Panc1 (cell line): Measurements from ENCODE around the gene FAM78A. TPM values are rescaled to one million over a fixed set of nuclear protein-coding genes. Genes with fewer than 3 reads are reported as not detected.

Experiments
- ATAC-seq: fragments of 200-7000 bp; cut with Tn5 transposase; 2 replicates; pipeline ENCODE4 v1.9.1; 2020; ENCODE audit warnings: mild to moderate bottlenecking, moderate library complexity
- BruUV-seq: library from RNA; stranded (reverse); fragments of 400-500 nt; replicated peaks from 2 replicates; lab custom pipeline; 2021; lab: Mats Ljungman, UMichigan
- CTCF ChIA-PET: fragments of 300-600 bp; sonication (Branson Sonifier 250); formaldehyde crosslinking; loops from one replicate; lab custom pipeline; 2022; ENCODE audit warnings: antibody characterized with exemption; lab: Charles Lee
- POLR2A ChIA-PET: fragments of 300-600 bp; sonication (Branson Sonifier 250); formaldehyde crosslinking; loops from one replicate; lab custom pipeline; 2022; ENCODE audit warnings: antibody characterized with exemption; lab: Charles Lee
- DNase-seq: peaks from one replicate; pipeline ENCODE4 v3.0.0-alpha.2; 2010; ENCODE audit warnings: low read depth, low spot score
- H3K27ac ChIP-seq: 2 replicates; pipeline ENCODE4 v1.5.1; 2011; ENCODE audit warnings: mild to moderate bottlenecking, low read length, inconsistent platforms
- H3K27me3 ChIP-seq: fragments of 200-500 bp; sonication (Bioruptor generic); 2 replicates; pipeline ENCODE4 v1.6.0; 2014; ENCODE audit warnings: low read length, inconsistent platforms; ENCODE audit not compliant: control insufficient read depth, insufficient read depth
- H3K36me3 ChIP-seq: fragments of 200-500 bp; sonication (Bioruptor generic); 2 replicates; pipeline ENCODE4 v1.5.1; 2014; ENCODE audit warnings: inconsistent platforms, mild to moderate bottlenecking, low read length, moderate library complexity; ENCODE audit not compliant: control insufficient read depth, insufficient read depth
- H3K4me1 ChIP-seq: 2 replicates; pipeline ENCODE4 v1.5.1; 2011; ENCODE audit warnings: inconsistent platforms, mild to moderate bottlenecking, low read length, moderate library complexity; ENCODE audit not compliant: control insufficient read depth, insufficient read depth
- H3K4me3 ChIP-seq, 2 experiments: 2 replicates each; pipeline ENCODE4 v1.5.1; 2011 to 2012; ENCODE audit warnings: low read depth in 2 of 2, low read length in 2 of 2, mild to moderate bottlenecking in 2 of 2, inconsistent platforms in 1 of 2, moderate library complexity in 1 of 2
- H3K9me3 ChIP-seq: fragments of 200-500 bp; sonication (Bioruptor generic); 2 replicates; pipeline ENCODE4 v1.5.1; 2014; ENCODE audit warnings: low read depth, mild to moderate bottlenecking, inconsistent platforms, low read length, moderate library complexity; ENCODE audit not compliant: control insufficient read depth, insufficient read depth
- POLR2AphosphoS5 ChIP-seq: IDR thresholded peaks from 2 replicates; pipeline ENCODE4 v1.6.1; 2012; ENCODE audit warnings: mild to moderate bottlenecking, low read depth, low read length, moderate library complexity
- SIN3A ChIP-seq: IDR thresholded peaks from 2 replicates; pipeline ENCODE4 v1.6.1; 2012; ENCODE audit warnings: low read depth, mild to moderate bottlenecking, low read length, moderate library complexity, borderline replicate concordance; ENCODE audit not compliant: insufficient read depth
- TCF7L2 ChIP-seq: IDR thresholded peaks from 2 replicates; pipeline ENCODE4 v1.6.1; 2011; ENCODE audit warnings: mild to moderate bottlenecking, low read depth, low read length, inconsistent platforms
- in situ Hi-C: cut with HindIII; loops from 2 replicates; pipeline ENCODE4 v1.10.0; 2016; ENCODE audit warnings: low sequenced_read_pairs, low pct_unique_long_range_greater_than_20kb
- intact Hi-C: fragments of 100-400 bp; cut with micrococcal nuclease; formaldehyde crosslinking; loops from one replicate; pipeline ENCODE4 v1.10.0; 2022; ENCODE audit not compliant: unreplicated experiment
- total RNA-seq: library from RNA; stranded (reverse); gene quantifications from one replicate; pipeline ENCODE4 v1.2.1, GENCODE V29; 2021; ENCODE audit not compliant: unreplicated experiment
- TF ChIP-seq, protein P1 (sequence below), 2 experiments: IDR thresholded peaks; 2 replicates each; pipeline ENCODE4 v1.6.1; 2011 to 2012; ENCODE audit warnings: low read depth in 2 of 2, control low read depth in 1 of 2, low read length in 1 of 2, mild to moderate bottlenecking in 1 of 2, moderate library complexity in 1 of 2; ENCODE audit not compliant: insufficient read depth in 1 of 2
- TF ChIP-seq, protein P2 (sequence below): fragments of 450-650 bp; IDR thresholded peaks from 2 replicates; pipeline ENCODE4 v1.5.1; 2017; ENCODE audit warnings: mild to moderate bottlenecking

FAM78A gene
- total RNA-seq, 1 experiment from 2014 or later, result 0.59 TPM

DNA sequence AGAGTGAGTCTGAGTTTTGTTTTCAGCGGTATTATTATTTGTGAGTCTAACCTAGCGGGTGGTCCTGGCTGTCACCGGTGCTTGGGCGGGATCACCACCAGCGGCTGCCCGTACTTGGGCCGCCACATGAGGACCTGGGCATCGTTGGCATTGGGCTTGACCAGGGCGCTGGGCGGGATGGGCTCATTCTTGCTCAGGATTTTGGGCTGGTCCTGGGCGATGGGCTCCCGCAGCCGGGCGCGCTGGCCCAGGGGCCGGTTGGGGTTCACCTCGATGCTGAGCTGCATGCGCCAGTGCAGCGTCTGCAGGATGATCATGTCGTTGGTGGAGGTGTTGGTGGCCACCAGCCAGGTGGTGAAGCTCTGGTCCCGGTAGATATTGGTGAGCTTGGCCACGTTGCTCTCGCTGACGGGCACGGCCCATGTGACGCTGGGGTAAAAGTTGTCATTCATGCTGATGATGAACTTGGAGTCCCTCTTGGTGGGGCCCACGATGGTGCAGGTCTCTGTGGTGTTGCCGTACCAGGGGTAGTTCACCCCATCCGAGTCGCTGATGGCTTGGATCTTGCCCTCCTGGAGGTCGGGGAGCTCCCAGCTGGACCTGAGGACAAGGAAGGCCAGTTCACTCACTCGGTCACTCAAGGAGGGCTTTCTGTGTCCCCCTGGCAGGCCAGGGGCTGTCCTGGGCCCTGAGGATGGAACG is 15.4 kb downstream of the FAM78A start:
- intact Hi-C loops (no loop called here), in situ Hi-C loops (no loop called here)
- DNase-seq (no peak), ATAC-seq (no peak)
- H3K27me3 ChIP-seq, result no peaks in the 10 kb centered on the region
- H3K36me3 ChIP-seq, result no peaks in the 10 kb centered on the region
- ChIA-PET CTCF (no interaction called here), POLR2A (no interaction called here)
- no peak for TF ChIP-seq SIN3A
- TF ChIP-seq, protein P1, sequence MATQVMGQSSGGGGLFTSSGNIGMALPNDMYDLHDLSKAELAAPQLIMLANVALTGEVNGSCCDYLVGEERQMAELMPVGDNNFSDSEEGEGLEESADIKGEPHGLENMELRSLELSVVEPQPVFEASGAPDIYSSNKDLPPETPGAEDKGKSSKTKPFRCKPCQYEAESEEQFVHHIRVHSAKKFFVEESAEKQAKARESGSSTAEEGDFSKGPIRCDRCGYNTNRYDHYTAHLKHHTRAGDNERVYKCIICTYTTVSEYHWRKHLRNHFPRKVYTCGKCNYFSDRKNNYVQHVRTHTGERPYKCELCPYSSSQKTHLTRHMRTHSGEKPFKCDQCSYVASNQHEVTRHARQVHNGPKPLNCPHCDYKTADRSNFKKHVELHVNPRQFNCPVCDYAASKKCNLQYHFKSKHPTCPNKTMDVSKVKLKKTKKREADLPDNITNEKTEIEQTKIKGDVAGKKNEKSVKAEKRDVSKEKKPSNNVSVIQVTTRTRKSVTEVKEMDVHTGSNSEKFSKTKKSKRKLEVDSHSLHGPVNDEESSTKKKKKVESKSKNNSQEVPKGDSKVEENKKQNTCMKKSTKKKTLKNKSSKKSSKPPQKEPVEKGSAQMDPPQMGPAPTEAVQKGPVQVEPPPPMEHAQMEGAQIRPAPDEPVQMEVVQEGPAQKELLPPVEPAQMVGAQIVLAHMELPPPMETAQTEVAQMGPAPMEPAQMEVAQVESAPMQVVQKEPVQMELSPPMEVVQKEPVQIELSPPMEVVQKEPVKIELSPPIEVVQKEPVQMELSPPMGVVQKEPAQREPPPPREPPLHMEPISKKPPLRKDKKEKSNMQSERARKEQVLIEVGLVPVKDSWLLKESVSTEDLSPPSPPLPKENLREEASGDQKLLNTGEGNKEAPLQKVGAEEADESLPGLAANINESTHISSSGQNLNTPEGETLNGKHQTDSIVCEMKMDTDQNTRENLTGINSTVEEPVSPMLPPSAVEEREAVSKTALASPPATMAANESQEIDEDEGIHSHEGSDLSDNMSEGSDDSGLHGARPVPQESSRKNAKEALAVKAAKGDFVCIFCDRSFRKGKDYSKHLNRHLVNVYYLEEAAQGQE (IDR thresholded peaks at IDR 0.05; ENCODE audit: insufficient read depth in 1 of 2, low read depth in 2 of 2, low read length in 1 of 2), result no peak
- no peak for TF ChIP-seq TCF7L2
- TF ChIP-seq, protein P2, sequence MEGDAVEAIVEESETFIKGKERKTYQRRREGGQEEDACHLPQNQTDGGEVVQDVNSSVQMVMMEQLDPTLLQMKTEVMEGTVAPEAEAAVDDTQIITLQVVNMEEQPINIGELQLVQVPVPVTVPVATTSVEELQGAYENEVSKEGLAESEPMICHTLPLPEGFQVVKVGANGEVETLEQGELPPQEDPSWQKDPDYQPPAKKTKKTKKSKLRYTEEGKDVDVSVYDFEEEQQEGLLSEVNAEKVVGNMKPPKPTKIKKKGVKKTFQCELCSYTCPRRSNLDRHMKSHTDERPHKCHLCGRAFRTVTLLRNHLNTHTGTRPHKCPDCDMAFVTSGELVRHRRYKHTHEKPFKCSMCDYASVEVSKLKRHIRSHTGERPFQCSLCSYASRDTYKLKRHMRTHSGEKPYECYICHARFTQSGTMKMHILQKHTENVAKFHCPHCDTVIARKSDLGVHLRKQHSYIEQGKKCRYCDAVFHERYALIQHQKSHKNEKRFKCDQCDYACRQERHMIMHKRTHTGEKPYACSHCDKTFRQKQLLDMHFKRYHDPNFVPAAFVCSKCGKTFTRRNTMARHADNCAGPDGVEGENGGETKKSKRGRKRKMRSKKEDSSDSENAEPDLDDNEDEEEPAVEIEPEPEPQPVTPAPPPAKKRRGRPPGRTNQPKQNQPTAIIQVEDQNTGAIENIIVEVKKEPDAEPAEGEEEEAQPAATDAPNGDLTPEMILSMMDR, result no peak
- TF ChIP-seq POLR2AphosphoS5, result no peak
- BruUV-seq, result no TSS peak
- no peaks in the 10 kb centered on the region for H3K9me3 ChIP-seq
- no peak overlapping the region for H3K27ac ChIP-seq
- no peak overlapping the region for H3K4me3 ChIP-seq
- no peaks in the 10 kb centered on the region for H3K4me1 ChIP-seq

DNA sequence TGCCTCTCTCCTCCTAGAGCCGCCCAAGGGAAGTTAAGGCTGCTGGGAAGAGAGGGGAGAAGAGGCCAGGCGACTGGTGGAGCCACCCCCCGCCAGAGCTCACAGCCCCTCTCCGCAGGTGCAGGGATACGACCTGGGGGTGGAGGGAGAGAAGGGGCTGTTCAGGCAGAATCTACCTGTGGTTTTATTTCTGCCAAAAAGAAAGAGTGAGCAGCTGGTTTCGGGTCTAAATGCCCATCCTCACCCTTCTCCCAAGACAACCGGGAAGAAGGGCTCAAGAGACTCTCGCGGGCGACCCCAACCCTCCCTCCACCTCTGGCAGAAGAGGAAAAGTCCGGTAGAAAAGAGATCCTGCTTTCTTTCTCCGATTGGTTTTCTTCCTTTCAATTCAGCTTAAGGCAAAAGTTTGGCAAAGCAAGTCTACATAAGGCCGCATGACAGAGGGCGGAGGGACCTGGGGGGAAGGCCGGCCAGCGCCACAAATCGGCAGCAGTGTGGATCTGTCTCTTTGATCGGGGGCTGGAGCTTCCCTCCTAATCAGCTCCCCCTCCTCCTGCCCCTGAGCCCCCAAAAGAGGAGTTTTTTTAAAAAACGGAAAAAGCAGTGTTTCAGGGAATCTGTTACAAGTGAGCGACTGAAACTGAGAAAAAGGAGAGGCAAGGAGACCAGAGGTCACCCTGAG is 16.3 kb downstream of the FAM78A start:
- CTCF ChIA-PET, result interaction anchor here (0.6 kb wide), 1 partner anchor 11 kb away, joined by 10 read pairs; no protein-coding TSS in a partner anchor

More for the DNA sequence above, 16.3 kb downstream of the FAM78A start:
- intact Hi-C loops, result no loop called here
- TF ChIP-seq TCF7L2 (no peak), POLR2AphosphoS5 (no peak), SIN3A (no peak)
- TF ChIP-seq, protein P1 (IDR thresholded peaks at IDR 0.05; ENCODE audit: insufficient read depth in 1 of 2, low read depth in 2 of 2, low read length in 1 of 2), result no peak
- TF ChIP-seq, protein P2, result no peak
- DNase-seq, result no peak
- POLR2A ChIA-PET, result no interaction called here
- no TSS peak for BruUV-seq
- H3K9me3 ChIP-seq, result no peaks in the 10 kb centered on the region
- ATAC-seq, result no peak
- in situ Hi-C loops, result no loop called here
- no peak overlapping the region for H3K27ac ChIP-seq
- no peaks in the 10 kb centered on the region for H3K36me3 ChIP-seq
- H3K4me1 ChIP-seq, result no peaks in the 10 kb centered on the region
- H3K27me3 ChIP-seq, result no peaks in the 10 kb centered on the region
- no peak overlapping the region for H3K4me3 ChIP-seq
